HCT116 (cell line): ENCODE measurements around the gene MRPL41. TPM values are rescaled to one million over a fixed set of nuclear protein-coding genes. Genes with fewer than 3 reads are reported as not detected.

Experiments used
- ATAC-seq: fragments of 200-7000 bp; cut with Tn5 transposase; 2 replicates; pipeline ENCODE4 v1.9.1; 2020; ENCODE audit warnings: mild to moderate bottlenecking, moderate library complexity
- BruUV-seq: library from RNA; stranded (reverse); fragments of 400-500 nt; replicated peaks from 2 replicates; lab custom pipeline; 2021; lab: Mats Ljungman, UMichigan
- CTCF ChIA-PET: fragments of 300-600 bp; sonication (Branson Sonifier 250); formaldehyde crosslinking; loops from one replicate; lab custom pipeline; 2021; ENCODE audit warnings: antibody characterized with exemption; lab: Charles Lee
- POLR2A ChIA-PET: fragments of 300-600, 350-600 bp; sonication (Branson Sonifier 250); formaldehyde crosslinking; loops from one replicate; lab custom pipeline; 2021; ENCODE audit warnings: antibody characterized with exemption; lab: Charles Lee
- RAD21 ChIA-PET, 2 experiments: fragments of 300-600 bp; sonication (Branson Sonifier 250); formaldehyde crosslinking; loops; one replicate each; lab custom pipeline; 2023; ENCODE audit warnings: low total read pairs in 2 of 2; ENCODE audit not compliant: uncharacterized antibody in 2 of 2, unreplicated experiment in 2 of 2, low non-redundant PET in 1 of 2; lab: Charles Lee
- DNase-seq: peaks from one replicate; pipeline ENCODE4 v3.0.0-alpha.2; 2010; ENCODE audit warnings: low read depth, low spot score
- H2AFZ ChIP-seq: fragments of 200-600 bp; shearing (Covaris generic), sonication (generic); 2 replicates; pipeline ENCODE4 v1.6.1; 2017; ENCODE audit warnings: low read depth, mixed run types, mixed read lengths, antibody characterized with exemption, low read length; ENCODE audit not compliant: poor library complexity, severe bottlenecking
- H3K27ac ChIP-seq: 2 replicates; pipeline ENCODE4 v1.5.1; 2012; ENCODE audit warnings: low read depth, low read length
- H3K27me3 ChIP-seq: fragments of 200-600 bp; sonication (generic); 2 replicates; pipeline ENCODE4 v1.6.1; 2016; ENCODE audit warnings: mixed run types, low read length, mixed read lengths; ENCODE audit not compliant: insufficient read depth
- H3K36me3 ChIP-seq, 2 experiments: fragments of 200-500 bp in 1 of 2; fragments of 200-600 bp in 1 of 2; sonication (Bioruptor generic) in 1 of 2; sonication (generic) in 1 of 2; 2 replicates each; pipeline versions ENCODE4 v1.5.1 to v1.6.1; 2014 to 2016; ENCODE audit warnings: low read length in 2 of 2, inconsistent platforms in 1 of 2, mixed read lengths in 1 of 2, mixed run types in 1 of 2; ENCODE audit not compliant: insufficient read depth in 2 of 2, control insufficient read depth in 1 of 2
- H3K4me1 ChIP-seq, 2 experiments: fragments of 200-600 bp in 1 of 2; sonication (generic) in 1 of 2; 2 replicates each; pipeline versions ENCODE4 v1.5.1 to v1.6.1; 2012 to 2017; ENCODE audit warnings: low read length in 2 of 2, inconsistent platforms in 1 of 2, mild to moderate bottlenecking in 1 of 2, mixed read lengths in 1 of 2, mixed run types in 1 of 2, moderate library complexity in 1 of 2; ENCODE audit not compliant: insufficient read depth in 2 of 2, control insufficient read depth in 1 of 2
- H3K4me2 ChIP-seq: fragments of 200-600 bp; sonication (generic); 2 replicates; pipeline ENCODE4 v1.6.1; 2017; ENCODE audit warnings: mixed run types, low read length, mixed read lengths
- H3K4me3 ChIP-seq, 2 experiments: fragments of 200-600 bp in 1 of 2; sonication (generic) in 1 of 2; replicated peaks in 1 of 2; 2 replicates each; pipeline ENCODE4 v1.5.1; 2011 to 2016; ENCODE audit warnings: low read length in 2 of 2, control low read depth in 1 of 2, low read depth in 1 of 2, mild to moderate bottlenecking in 1 of 2, mixed read lengths in 1 of 2, mixed run types in 1 of 2
- H3K79me2 ChIP-seq: fragments of 200-600 bp; sonication (generic); 2 replicates; pipeline ENCODE4 v1.6.1; 2017; ENCODE audit warnings: mild to moderate bottlenecking, mixed run types, low read length, moderate library complexity, mixed read lengths; ENCODE audit not compliant: insufficient read depth
- H3K9ac ChIP-seq: fragments of 200-600 bp; sonication (generic); 2 replicates; pipeline ENCODE4 v1.6.1; 2016; ENCODE audit warnings: low read length, mixed read lengths
- H3K9me2 ChIP-seq: fragments of 200-600 bp; sonication (generic), shearing (Covaris generic); 2 replicates; pipeline ENCODE4 v1.6.1; 2017; ENCODE audit warnings: mixed run types, mild to moderate bottlenecking, moderate library complexity; ENCODE audit not compliant: insufficient read depth
- H3K9me3 ChIP-seq, 2 experiments: fragments of 200-500 bp in 1 of 2; fragments of 200-600 bp in 1 of 2; sonication (Bioruptor generic) in 1 of 2; sonication (generic) in 1 of 2; 2 replicates each; pipeline ENCODE4 v1.6.1; 2014 to 2017; ENCODE audit warnings: low read length in 2 of 2, mixed read lengths in 2 of 2, inconsistent platforms in 1 of 2, low read depth in 1 of 2, mild to moderate bottlenecking in 1 of 2, mixed run types in 1 of 2, moderate library complexity in 1 of 2; ENCODE audit not compliant: control insufficient read depth in 1 of 2, insufficient read depth in 1 of 2
- H4K20me1 ChIP-seq: fragments of 200-600 bp; sonication (generic), shearing (Covaris generic); 2 replicates; pipeline ENCODE4 v1.6.1; 2017; ENCODE audit warnings: mixed run types, mild to moderate bottlenecking, moderate library complexity; ENCODE audit not compliant: insufficient read depth
- CBX3 ChIP-seq: IDR thresholded peaks from 2 replicates; pipeline ENCODE4 v1.6.1; 2012; ENCODE audit warnings: low read depth
- CEBPB ChIP-seq: IDR thresholded peaks from 2 replicates; pipeline ENCODE4 v1.6.1; 2012; ENCODE audit warnings: low read depth
- POLR2AphosphoS5 ChIP-seq: IDR thresholded peaks from 2 replicates; pipeline ENCODE4 v1.6.1; 2011; ENCODE audit warnings: mild to moderate bottlenecking, low read depth, low read length, moderate library complexity
- RAD21 ChIP-seq: IDR thresholded peaks from 2 replicates; pipeline ENCODE4 v1.6.1; 2012; ENCODE audit warnings: low read depth, mild to moderate bottlenecking
- SIN3A ChIP-seq: IDR thresholded peaks from 2 replicates; pipeline ENCODE4 v1.6.1; 2012; ENCODE audit warnings: low read depth
- YY1 ChIP-seq: IDR thresholded peaks from 2 replicates; pipeline ENCODE4 v1.6.1; 2011; ENCODE audit warnings: low read length, low read depth, moderate library complexity, mild to moderate bottlenecking; ENCODE audit not compliant: insufficient replicate concordance; ENCODE audit errors: extremely low read depth
- ZFX ChIP-seq: fragments of 450-650 bp; IDR thresholded peaks from 2 replicates; pipeline ENCODE4 v1.6.1; 2017
- ZNF274 ChIP-seq: fragments of 200-500 bp; sonication (Bioruptor generic); IDR thresholded peaks from 2 replicates; pipeline ENCODE4 v1.6.1; 2014; ENCODE audit warnings: mild to moderate bottlenecking, low read depth, low read length, inconsistent platforms
- intact Hi-C: fragments of 100-400 bp; cut with micrococcal nuclease; formaldehyde crosslinking; loops from 2 replicates; pipeline ENCODE4 v1.10.0; 2022
- total RNA-seq: library from RNA; stranded (reverse); gene quantifications from one replicate; pipeline ENCODE4 v1.2.1, GENCODE V29; 2021; ENCODE audit not compliant: unreplicated experiment
- TF ChIP-seq, protein P1 (sequence below): IDR thresholded peaks from 2 replicates; pipeline ENCODE4 v1.6.1; 2012

The MRPL41 gene
- total RNA-seq, 1 experiment from 2014 or later, result 69.5 TPM

DNA sequence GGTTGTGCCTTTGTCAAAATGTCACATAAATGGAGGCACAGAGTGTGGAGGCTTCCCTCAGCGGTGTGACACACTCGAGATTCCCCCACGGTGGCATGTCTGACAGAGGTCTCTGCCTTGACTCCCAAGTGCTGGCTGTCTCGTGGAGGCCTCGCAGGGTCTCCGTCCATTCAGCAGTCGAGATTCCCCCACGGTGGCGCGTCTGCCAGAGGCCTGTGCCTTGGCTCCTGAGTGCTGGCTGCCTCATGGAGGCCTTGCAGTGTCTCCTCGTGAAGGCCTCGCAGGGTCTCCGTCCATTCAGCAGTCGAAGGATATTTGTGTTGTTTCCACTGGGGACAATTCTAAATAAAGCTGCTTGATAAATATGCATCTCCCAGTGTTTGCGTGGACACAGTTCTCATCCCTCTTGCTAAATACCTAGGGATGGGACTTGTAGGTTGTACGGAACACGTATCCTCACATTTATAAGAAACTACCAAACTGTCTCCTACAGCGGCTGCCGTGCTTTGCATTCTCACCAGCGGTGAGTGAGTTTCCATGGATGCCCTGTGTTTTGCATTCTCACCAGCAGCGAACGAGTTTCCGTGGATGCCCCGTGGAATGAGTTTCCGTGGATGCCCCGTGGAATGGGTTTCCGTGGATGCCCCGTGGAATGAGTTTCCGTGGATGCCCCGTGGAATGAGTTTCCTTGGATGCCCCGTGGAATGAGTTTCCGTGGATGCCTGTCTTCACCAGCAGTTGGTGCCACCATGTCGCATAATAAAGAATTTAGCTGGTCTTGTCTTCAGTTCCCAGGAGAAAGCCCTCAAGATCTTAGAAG lies 27.3 kb upstream of the MRPL41 start:
- TF ChIP-seq SIN3A (no peak), CEBPB (no peak), POLR2AphosphoS5 (no peak), ZFX (no peak), YY1 (no peak), CBX3 (no peak)
- TF ChIP-seq, protein P1, sequence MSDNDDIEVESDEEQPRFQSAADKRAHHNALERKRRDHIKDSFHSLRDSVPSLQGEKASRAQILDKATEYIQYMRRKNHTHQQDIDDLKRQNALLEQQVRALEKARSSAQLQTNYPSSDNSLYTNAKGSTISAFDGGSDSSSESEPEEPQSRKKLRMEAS, result no peak
- ChIA-PET CTCF (interaction anchor here (0.8 kb wide), 1 partner anchor 11 kb away, joined by 3 read pairs; no protein-coding TSS in a partner anchor), POLR2A (no interaction called here)

DNA sequence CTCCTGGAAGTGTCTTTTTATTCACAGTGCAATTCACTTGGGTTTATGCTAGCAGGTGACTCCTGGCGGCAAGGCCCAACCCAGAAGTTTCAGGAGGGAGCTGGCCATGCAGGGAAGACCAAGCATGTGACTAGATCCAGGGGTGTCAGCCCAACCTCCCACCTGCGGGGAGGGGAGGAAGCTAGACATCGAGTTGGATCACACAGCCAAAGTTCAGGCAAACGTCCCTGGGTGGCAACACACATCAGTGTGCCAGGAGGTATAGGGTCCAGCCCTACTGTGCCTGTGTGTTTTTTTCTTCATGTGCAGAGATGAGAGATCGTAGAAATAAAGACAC lies 26.7 kb upstream of the MRPL41 start:
- intact Hi-C loops, result loop anchor here (10.0 kb wide), 1 partner anchor 240 kb away; no protein-coding TSS in a partner anchor
- Histone ChIP-seq H4K20me1 (no peaks in the 10 kb centered on the region), H3K27me3 (no peaks in the 10 kb centered on the region), H3K4me1 (peaks cover 0 to 4% of the 10 kb centered on the region in 2 experiments; a peak in 1 of 4 replicates), H3K79me2 (no peaks in the 10 kb centered on the region), H3K9me3 (no peaks in the 10 kb centered on the region), H3K9ac (no peak overlapping the region), H2AFZ (no peak overlapping the region), H3K36me3 (no peaks in the 10 kb centered on the region), H3K4me3 (no peak overlapping the region), H3K9me2 (no peaks in the 10 kb centered on the region), H3K4me2 (no peak overlapping the region), H3K27ac (no peak overlapping the region)
- POLR2A ChIA-PET, result no interaction called here
- TF ChIP-seq RAD21, result no peak
- no peak for TF ChIP-seq ZNF274
- CTCF ChIA-PET, result interaction anchor here (0.8 kb wide), 1 partner anchor 10 kb away, joined by 3 read pairs; no protein-coding TSS in a partner anchor
- DNase-seq (no peak), ATAC-seq (0 out of 2 replicates have a peak, but pooled peaks have one; percentile 8)
- no TSS peak for BruUV-seq
- RAD21 ChIA-PET, result no interaction called here

More for the DNA sequence above, 27.3 kb upstream of the MRPL41 start:
- Histone ChIP-seq H3K79me2 (no peaks in the 10 kb centered on the region), H3K9me2 (no peaks in the 10 kb centered on the region), H3K36me3 (no peaks in the 10 kb centered on the region), H2AFZ (no peak overlapping the region), H3K4me2 (no peak overlapping the region), H3K27me3 (no peaks in the 10 kb centered on the region), H3K9me3 (no peaks in the 10 kb centered on the region), H4K20me1 (no peaks in the 10 kb centered on the region), H3K4me1 (peaks cover 0 to 4% of the 10 kb centered on the region in 2 experiments; a peak in 1 of 4 replicates), H3K27ac (no peak overlapping the region), H3K9ac (no peak overlapping the region), H3K4me3 (no peak overlapping the region)
- no peak for ATAC-seq
- no peak for DNase-seq
- BruUV-seq, result no TSS peak
- RAD21 ChIA-PET, result no interaction called here
- intact Hi-C loops, result loop anchor here (10.0 kb wide), 1 partner anchor 240 kb away; no protein-coding TSS in a partner anchor
